ENCODE data around the gene FCHSD2. TPM values are rescaled to one million over a fixed set of nuclear protein-coding genes. Genes with fewer than 3 reads are reported as not detected.
A peak's percentile ranks its signal among the peaks of the same experiment; 100 is the strongest.

The FCHSD2 gene
- total and polyA plus RNA-seq, 9 of the 15 experiments (the other 6 are each of a cell fraction or from before 2014, with no cell fraction given), result 1.8 to 14.7 (median 6.4) TPM

DNA sequence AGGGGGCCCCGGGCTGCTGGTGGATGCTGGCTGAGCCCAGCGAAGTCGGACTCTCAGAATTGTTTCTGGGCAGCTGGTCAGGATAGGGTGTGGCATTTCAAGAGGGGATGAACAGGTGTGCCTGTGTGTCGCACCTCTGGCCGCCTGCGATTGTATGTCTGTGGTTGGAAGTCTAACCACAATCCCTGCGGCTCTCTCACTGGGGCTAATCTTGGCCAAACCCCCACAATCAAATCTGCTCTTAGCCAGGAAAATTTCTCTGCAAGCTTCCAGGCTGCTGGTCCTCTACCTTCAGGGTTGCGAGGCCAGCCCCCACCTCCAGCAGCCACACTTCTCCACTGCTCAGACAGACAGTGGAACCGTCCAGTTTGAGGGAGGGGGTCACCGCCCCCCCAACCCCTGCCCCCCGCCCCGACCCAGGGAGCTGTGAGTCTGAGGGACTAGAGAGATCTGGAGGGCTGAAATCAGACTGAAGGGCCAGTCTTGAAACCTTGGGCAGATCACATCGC lies 327.0 kb downstream of the FCHSD2 start (continued):
- TF ChIP-seq, protein P1, sequence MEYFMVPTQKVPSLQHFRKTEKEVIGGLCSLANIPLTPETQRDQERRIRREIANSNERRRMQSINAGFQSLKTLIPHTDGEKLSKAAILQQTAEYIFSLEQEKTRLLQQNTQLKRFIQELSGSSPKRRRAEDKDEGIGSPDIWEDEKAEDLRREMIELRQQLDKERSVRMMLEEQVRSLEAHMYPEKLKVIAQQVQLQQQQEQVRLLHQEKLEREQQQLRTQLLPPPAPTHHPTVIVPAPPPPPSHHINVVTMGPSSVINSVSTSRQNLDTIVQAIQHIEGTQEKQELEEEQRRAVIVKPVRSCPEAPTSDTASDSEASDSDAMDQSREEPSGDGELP (CRISPR knock-in tag; IDR thresholded peaks at IDR 0.05; ENCODE audit: borderline replicate concordance), result 0 out of 2 replicates have a peak, but pooled peaks have one; percentile 41
- TF ChIP-seq, protein P2, sequence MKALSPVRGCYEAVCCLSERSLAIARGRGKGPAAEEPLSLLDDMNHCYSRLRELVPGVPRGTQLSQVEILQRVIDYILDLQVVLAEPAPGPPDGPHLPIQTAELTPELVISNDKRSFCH (CRISPR knock-in tag; IDR thresholded peaks at IDR 0.05), result no peak
- TF ChIP-seq, protein P2 (tag; IDR thresholded peaks at IDR 0.05), result 0 out of 2 replicates have a peak, but pooled peaks have one; percentile 38
- TF ChIP-seq SMAD4 (CRISPR knock-in tag; conservative IDR thresholded peaks at IDR 0.05) (peak; percentile 22), TAL1 (IDR thresholded peaks at IDR 0.05) (peak; percentile 63), RCOR1 (IDR thresholded peaks at IDR 0.05; ENCODE audit: borderline replicate concordance in 1 of 2, low read depth in 2 of 2, low read length in 2 of 2) (peak; percentile 92), ZBED1 (IDR thresholded peaks at IDR 0.05) (0 out of 2 replicates have a peak, but pooled peaks have one; percentile 71), HDAC2 (IDR thresholded peaks at IDR 0.05) (peak; percentile 13; the same call in 1 of the 2 replicates), NCOR1 (IDR thresholded peaks at IDR 0.05) (0 out of 2 replicates have a peak, but pooled peaks have one; percentile 3), CREM (IDR thresholded peaks at IDR 0.05; ENCODE audit: low read depth) (peak; percentile 5; the same call in 1 of the 2 replicates), ZNF197 (CRISPR knock-in tag; IDR thresholded peaks at IDR 0.05; ENCODE audit: low read depth) (0 out of 2 replicates have a peak, but pooled peaks have one; percentile 37), XRCC4 (IDR thresholded peaks at IDR 0.05; ENCODE audit: extremely low read depth, insufficient read depth, insufficient read length) (no peak), HDAC1 (IDR thresholded peaks at IDR 0.05) (peak in 1 of 2 experiments; percentile 38; a peak in 1 of 4 replicates)

Measured in K562 (cell line).